Upper lobe of left lung (tissue), 4 donors: ENCODE results near the gene CCDC112.

Experiments
- EP300 ChIP-seq, 4 donors: sonication (generic); formaldehyde crosslinking; IDR thresholded peaks; one replicate each; pipeline ENCODE4 v1.5.1; 2017; ENCODE audit warnings: antibody characterized with exemption in 4 of 4, control low read depth in 2 of 4
- POLR2A ChIP-seq, 4 donors: fragments of 450-650 bp; IDR thresholded peaks; one replicate each; pipeline ENCODE4 v1.5.1; 2016 to 2017; ENCODE audit warnings: antibody characterized with exemption in 4 of 4, mild to moderate bottlenecking in 2 of 4
- POLR2AphosphoS5 ChIP-seq, 2 donors: sonication (generic); formaldehyde crosslinking; IDR thresholded peaks; one replicate each; pipeline ENCODE4 v1.5.1; 2017; ENCODE audit warnings: antibody characterized with exemption in 2 of 2
- TF ChIP-seq, protein P1 (sequence below), 6 experiments: fragments of 450-650 bp in 4 of 6; fragments of 200-600 bp in 2 of 6; sonication (generic) in 2 of 6; IDR thresholded peaks; one replicate each; pipeline ENCODE4 v1.5.1; 2016 to 2019; ENCODE audit warnings: antibody characterized with exemption in 6 of 6

GRCh38 chr5:115264786-115265185 lies 31.7 kb downstream of the CCDC112 start:
- TF ChIP-seq, protein P1, sequence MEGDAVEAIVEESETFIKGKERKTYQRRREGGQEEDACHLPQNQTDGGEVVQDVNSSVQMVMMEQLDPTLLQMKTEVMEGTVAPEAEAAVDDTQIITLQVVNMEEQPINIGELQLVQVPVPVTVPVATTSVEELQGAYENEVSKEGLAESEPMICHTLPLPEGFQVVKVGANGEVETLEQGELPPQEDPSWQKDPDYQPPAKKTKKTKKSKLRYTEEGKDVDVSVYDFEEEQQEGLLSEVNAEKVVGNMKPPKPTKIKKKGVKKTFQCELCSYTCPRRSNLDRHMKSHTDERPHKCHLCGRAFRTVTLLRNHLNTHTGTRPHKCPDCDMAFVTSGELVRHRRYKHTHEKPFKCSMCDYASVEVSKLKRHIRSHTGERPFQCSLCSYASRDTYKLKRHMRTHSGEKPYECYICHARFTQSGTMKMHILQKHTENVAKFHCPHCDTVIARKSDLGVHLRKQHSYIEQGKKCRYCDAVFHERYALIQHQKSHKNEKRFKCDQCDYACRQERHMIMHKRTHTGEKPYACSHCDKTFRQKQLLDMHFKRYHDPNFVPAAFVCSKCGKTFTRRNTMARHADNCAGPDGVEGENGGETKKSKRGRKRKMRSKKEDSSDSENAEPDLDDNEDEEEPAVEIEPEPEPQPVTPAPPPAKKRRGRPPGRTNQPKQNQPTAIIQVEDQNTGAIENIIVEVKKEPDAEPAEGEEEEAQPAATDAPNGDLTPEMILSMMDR (IDR thresholded peaks at IDR 0.05): no peak
- TF ChIP-seq EP300 (IDR thresholded peaks at IDR 0.05) (no peak), POLR2A (IDR thresholded peaks at IDR 0.05) (no peak), POLR2AphosphoS5 (IDR thresholded peaks at IDR 0.05) (no peak)
